ENCODE data around the gene FAAP100. TPM values are rescaled to one million over a fixed set of nuclear protein-coding genes. Genes with fewer than 3 reads are reported as not detected.

Gene FAAP100
- total RNA-seq, 4 donors from 2014 or later = 26.2 to 90.5 (median 37.4) TPM

DNA sequence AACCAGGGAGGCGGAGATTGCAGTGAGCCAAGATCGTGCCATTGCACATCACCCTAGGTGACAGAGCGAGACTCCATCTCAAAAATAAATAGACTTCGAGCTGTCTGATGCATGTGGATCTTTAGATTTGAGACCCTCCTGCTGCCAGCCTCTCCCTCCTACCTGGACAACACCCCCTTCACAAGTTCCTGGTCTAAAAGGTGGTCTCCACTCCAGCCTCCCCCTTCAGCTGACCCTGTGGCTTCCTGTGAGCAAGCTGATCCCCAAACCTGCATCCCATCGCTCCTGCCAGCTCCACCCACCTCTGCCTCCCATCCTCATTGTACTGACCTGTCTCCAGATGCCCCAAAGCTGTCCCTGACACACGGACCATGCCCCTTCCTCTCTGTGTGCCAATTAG is 27.1 kb upstream of the FAAP100 start:
- TF ChIP-seq POLR2A (IDR thresholded peaks at IDR 0.05) = no peak
- TF ChIP-seq, protein P1, sequence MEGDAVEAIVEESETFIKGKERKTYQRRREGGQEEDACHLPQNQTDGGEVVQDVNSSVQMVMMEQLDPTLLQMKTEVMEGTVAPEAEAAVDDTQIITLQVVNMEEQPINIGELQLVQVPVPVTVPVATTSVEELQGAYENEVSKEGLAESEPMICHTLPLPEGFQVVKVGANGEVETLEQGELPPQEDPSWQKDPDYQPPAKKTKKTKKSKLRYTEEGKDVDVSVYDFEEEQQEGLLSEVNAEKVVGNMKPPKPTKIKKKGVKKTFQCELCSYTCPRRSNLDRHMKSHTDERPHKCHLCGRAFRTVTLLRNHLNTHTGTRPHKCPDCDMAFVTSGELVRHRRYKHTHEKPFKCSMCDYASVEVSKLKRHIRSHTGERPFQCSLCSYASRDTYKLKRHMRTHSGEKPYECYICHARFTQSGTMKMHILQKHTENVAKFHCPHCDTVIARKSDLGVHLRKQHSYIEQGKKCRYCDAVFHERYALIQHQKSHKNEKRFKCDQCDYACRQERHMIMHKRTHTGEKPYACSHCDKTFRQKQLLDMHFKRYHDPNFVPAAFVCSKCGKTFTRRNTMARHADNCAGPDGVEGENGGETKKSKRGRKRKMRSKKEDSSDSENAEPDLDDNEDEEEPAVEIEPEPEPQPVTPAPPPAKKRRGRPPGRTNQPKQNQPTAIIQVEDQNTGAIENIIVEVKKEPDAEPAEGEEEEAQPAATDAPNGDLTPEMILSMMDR (IDR thresholded peaks at IDR 0.05) = no peak
- no peak for TF ChIP-seq EP300 (IDR thresholded peaks at IDR 0.05; ENCODE audit: low read depth)
- TF ChIP-seq POLR2AphosphoS5 (IDR thresholded peaks at IDR 0.05) = no peak
- peaks cover 0 to 15% (median 7%) of the 10 kb centered on the region in 4 donors for H3K36me3 ChIP-seq
- intact Hi-C loops (cut with DNase I; ENCODE audit: low total_unique reads) = no loop called here
- H3K27ac ChIP-seq = no peak overlapping the region
- 91 to 100% methylated on average over 2 to 6 of the region's 6 CpGs for WGBS, 2 donors (ENCODE audit: low coverage in 1 of 2)
- no peaks in the 10 kb centered on the region for H3K27me3 ChIP-seq
- DNase-seq = no peak
- H3K4me1 ChIP-seq = peaks cover 0 to 13% (median 2%) of the 10 kb centered on the region in 4 donors
- H3K9me3 ChIP-seq = no peaks in the 10 kb centered on the region
- in situ Hi-C loops (cut with MboI; ENCODE audit: low pct_ligation_motif_present in 1 of 4, low pct_unique_long_range_greater_than_20kb in 1 of 4, low sequenced_read_pairs in 3 of 4) = no loop called here
- no peak overlapping the region for H3K4me3 ChIP-seq

DNA sequence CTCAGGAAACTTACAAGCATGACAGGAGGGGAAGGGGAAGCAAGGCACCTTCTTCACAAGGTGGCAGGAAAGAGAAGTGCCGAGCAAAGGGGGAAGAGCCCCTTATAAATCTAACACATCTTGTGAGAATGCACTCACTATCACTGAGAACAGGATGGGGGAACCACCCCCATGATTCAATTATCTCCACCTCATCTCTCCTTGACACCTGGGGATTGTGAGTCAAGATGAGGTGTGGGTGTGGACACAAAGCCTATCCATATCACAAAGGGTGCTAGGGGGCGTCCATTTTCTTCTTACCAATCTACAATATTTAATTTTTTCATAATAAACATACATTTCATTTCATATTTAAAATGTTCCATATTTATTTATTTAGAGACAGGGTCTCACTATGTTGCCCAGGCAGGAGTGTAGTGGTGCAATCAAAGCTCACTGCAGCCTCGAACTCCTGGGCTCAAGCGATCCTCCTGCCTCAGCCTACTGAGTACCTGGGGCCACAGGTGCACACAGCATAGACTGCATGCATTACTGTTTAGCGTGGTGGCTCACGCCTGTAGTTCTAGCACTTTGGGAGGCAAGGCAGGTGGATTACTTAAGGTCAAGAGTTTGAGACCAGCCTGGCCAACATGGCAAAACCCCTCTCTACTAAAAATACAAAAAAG is 26.5 kb upstream of the FAAP100 start:
- Histone ChIP-seq H3K9me3 (no peaks in the 10 kb centered on the region), H3K27ac (no peak overlapping the region), H3K27me3 (no peaks in the 10 kb centered on the region), H3K4me3 (no peak overlapping the region), H3K4me1 (peaks cover 0 to 13% (median 2%) of the 10 kb centered on the region in 4 donors), H3K36me3 (peaks cover 0 to 9% (median 3%) of the 10 kb centered on the region in 4 donors)
- WGBS, 2 donors (ENCODE audit: low coverage in 1 of 2) = 88 to 92% methylated on average over 2 to 6 of the region's 6 CpGs
- TF ChIP-seq POLR2A (IDR thresholded peaks at IDR 0.05) (no peak), EP300 (IDR thresholded peaks at IDR 0.05; ENCODE audit: low read depth) (no peak), POLR2AphosphoS5 (IDR thresholded peaks at IDR 0.05) (no peak)
- TF ChIP-seq, protein P1 (IDR thresholded peaks at IDR 0.05) = no peak
- DNase-seq = no peak
- intact Hi-C loops (cut with DNase I; ENCODE audit: low total_unique reads) = no loop called here
- in situ Hi-C loops (cut with MboI; ENCODE audit: low pct_ligation_motif_present in 1 of 4, low pct_unique_long_range_greater_than_20kb in 1 of 4, low sequenced_read_pairs in 3 of 4) = no loop called here

DNA sequence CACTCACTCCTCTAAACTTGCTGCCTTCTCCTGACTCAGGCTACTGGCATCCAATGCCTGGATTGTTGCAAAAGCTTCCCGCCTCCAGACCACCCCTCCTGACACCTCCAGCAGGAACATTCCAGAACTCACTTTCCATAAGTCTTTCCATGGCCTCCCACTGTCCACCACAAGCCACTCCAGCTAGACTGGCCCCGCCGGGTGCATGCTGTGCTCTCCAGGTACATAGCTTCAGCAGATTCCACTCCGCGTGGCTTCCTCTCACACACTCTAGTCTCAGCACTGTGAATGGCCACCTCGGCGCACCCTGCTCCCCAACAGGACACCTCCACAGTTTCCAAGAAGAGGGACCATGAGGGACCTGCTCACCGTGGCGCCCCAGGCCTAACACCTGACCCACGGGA is 25.9 kb upstream of the FAAP100 start:
- Histone ChIP-seq H3K27me3 (no peaks in the 10 kb centered on the region), H3K4me1 (peaks cover 0 to 13% (median 2%) of the 10 kb centered on the region in 4 donors), H3K36me3 (peaks cover 0 to 4% (median 0%) of the 10 kb centered on the region in 4 donors), H3K27ac (no peak overlapping the region), H3K4me3 (no peak overlapping the region), H3K9me3 (no peaks in the 10 kb centered on the region)
- in situ Hi-C loops (cut with MboI; ENCODE audit: low pct_ligation_motif_present in 1 of 4, low pct_unique_long_range_greater_than_20kb in 1 of 4, low sequenced_read_pairs in 3 of 4) = no loop called here
- intact Hi-C loops (cut with DNase I; ENCODE audit: low total_unique reads) = no loop called here
- TF ChIP-seq EP300 (IDR thresholded peaks at IDR 0.05; ENCODE audit: low read depth) = no peak
- WGBS, 2 donors (ENCODE audit: low coverage in 1 of 2) = 95 to 100% methylated on average over 3 to 10 of the region's 10 CpGs
- no peak for DNase-seq

DNA sequence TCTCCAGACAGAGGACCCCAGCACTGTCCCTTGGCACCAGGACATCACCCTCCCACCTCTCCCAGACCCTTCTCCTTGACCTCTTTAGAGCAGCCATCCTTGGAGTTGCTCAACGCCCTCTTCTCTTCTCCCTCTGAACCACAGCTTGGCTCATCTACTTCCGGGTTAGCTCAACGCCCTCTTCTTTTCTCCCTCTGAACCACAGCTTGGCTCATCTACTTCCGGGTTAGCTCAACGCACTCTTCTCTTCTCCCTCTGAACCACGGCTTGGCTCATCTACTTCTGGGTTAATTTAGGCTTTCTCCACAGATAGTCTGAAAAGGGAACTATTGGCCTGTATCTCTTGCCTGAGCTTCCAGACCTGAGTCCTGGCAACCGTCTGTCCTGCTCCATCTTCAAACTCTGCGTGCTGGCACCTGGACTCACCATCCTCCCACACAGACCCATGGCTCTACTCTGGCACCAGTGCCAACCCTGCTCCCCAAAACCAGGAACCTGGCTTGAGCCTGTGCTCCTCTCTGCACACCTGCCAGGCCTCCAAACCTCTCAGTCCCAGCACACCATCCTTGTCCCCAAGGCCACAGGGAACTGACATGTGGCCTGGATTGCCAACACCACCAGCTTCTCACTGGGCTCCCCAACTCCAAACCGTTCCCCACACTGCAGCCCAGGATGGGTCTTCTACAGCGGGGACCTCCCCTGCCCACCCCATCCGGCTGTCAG is 25.3 kb upstream of the FAAP100 start:
- Histone ChIP-seq H3K4me3 (no peak overlapping the region), H3K27me3 (no peaks in the 10 kb centered on the region), H3K27ac (peak overlapping the region in 2 of 4 donors; percentile 13 to 62), H3K4me1 (peaks cover 0 to 13% (median 2%) of the 10 kb centered on the region in 4 donors), H3K9me3 (no peaks in the 10 kb centered on the region), H3K36me3 (no peaks in the 10 kb centered on the region)
- in situ Hi-C loops (cut with MboI; ENCODE audit: low pct_ligation_motif_present in 1 of 4, low pct_unique_long_range_greater_than_20kb in 1 of 4, low sequenced_read_pairs in 3 of 4) = no loop called here
- intact Hi-C loops (cut with DNase I; ENCODE audit: low total_unique reads) = no loop called here
- TF ChIP-seq POLR2A (IDR thresholded peaks at IDR 0.05) (no peak), EP300 (IDR thresholded peaks at IDR 0.05; ENCODE audit: low read depth) (no peak), POLR2AphosphoS5 (IDR thresholded peaks at IDR 0.05) (no peak)
- TF ChIP-seq, protein P1 (IDR thresholded peaks at IDR 0.05) = no peak
- WGBS, 2 donors (ENCODE audit: low coverage in 1 of 2) = 64 to 83% methylated on average over 5 to 11 of the region's 11 CpGs
- no peak for DNase-seq
